ENCODE results near the gene C1orf105. TPM values are rescaled to one million over a fixed set of nuclear protein-coding genes. Genes with fewer than 3 reads are reported as not detected.

The C1orf105 gene
- total RNA-seq, 4 donors from 2014 or later, result 0.61 to 0.67 TPM; not detected in 2

DNA sequence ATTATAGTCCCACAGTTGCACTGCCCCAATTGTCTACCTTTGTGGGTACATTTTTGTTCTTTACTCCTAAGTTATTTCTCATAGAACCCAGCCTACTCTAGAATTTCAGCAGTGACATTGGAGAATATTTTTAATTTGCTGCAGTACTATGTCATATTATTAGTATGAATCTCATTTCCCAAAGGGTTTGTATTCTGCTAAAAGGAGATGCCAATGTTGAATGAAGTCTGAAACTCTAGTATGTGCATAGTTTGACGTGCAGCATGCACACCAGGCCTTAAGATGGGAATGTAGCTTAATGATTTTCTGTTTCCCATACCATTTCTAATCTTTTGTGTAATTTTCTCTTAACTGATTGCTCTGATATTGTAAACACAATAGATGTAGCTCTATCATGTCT is 10.5 kb upstream of the C1orf105 start:
- Histone ChIP-seq H3K27ac (no peak overlapping the region), H3K9me3 (no peaks in the 10 kb centered on the region), H3K36me3 (no peaks in the 10 kb centered on the region), H3K4me1 (no peaks in the 10 kb centered on the region), H3K4me3 (no peak overlapping the region), H3K27me3 (no peaks in the 10 kb centered on the region)
- ATAC-seq (no peak), DNase-seq (no peak)
- TF ChIP-seq POLR2A (IDR thresholded peaks at IDR 0.05), result no peak
- TF ChIP-seq, protein P1, sequence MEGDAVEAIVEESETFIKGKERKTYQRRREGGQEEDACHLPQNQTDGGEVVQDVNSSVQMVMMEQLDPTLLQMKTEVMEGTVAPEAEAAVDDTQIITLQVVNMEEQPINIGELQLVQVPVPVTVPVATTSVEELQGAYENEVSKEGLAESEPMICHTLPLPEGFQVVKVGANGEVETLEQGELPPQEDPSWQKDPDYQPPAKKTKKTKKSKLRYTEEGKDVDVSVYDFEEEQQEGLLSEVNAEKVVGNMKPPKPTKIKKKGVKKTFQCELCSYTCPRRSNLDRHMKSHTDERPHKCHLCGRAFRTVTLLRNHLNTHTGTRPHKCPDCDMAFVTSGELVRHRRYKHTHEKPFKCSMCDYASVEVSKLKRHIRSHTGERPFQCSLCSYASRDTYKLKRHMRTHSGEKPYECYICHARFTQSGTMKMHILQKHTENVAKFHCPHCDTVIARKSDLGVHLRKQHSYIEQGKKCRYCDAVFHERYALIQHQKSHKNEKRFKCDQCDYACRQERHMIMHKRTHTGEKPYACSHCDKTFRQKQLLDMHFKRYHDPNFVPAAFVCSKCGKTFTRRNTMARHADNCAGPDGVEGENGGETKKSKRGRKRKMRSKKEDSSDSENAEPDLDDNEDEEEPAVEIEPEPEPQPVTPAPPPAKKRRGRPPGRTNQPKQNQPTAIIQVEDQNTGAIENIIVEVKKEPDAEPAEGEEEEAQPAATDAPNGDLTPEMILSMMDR (IDR thresholded peaks at IDR 0.05 in 4 of 5, conservative IDR thresholded peaks at IDR 0.05 in 1 of 5), result no peak
- intact Hi-C loops (cut with DNase I; ENCODE audit: low total_unique reads) (no loop called here), in situ Hi-C loops (cut with MboI; ENCODE audit: low sequenced_read_pairs in 4 of 4) (loop anchor here in 2 of 4 donors (25.0 kb wide), 1 partner anchor 398 kb away; no protein-coding TSS in a partner anchor)

DNA sequence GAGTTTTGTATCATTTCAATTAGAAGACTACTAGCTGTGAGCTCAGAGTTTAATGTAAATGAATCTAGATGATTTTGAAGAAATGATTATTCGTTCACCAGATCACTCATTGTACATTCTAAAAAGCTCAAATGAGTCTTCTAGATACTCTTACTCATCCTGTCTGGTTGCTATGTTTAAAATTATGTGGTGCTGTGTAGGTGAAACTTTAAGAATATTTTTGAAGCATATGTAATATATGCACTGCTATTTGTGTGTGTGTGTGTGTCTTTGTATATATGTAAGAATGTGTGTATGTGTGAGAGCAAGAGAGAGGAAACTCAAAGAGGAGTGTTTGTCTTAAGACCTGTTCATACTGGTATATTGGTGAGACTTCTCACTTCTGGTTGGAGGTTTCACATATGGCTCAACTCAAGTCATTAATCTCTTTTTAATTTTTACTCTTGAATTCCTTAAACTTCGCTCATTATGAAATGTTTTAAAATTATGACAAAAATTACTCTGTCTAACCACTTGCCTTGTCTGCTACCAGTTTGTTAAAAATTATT is 8.6 kb upstream of the C1orf105 start:
- ATAC-seq (no peak), DNase-seq (no peak)
- Histone ChIP-seq H3K4me3 (no peak overlapping the region), H3K27ac (no peak overlapping the region), H3K9me3 (no peaks in the 10 kb centered on the region), H3K27me3 (no peaks in the 10 kb centered on the region), H3K4me1 (no peaks in the 10 kb centered on the region), H3K36me3 (no peaks in the 10 kb centered on the region)
- TF ChIP-seq POLR2A (IDR thresholded peaks at IDR 0.05), result no peak
- TF ChIP-seq, protein P1 (IDR thresholded peaks at IDR 0.05 in 4 of 5, conservative IDR thresholded peaks at IDR 0.05 in 1 of 5), result no peak
- intact Hi-C loops (cut with DNase I; ENCODE audit: low total_unique reads) (no loop called here), in situ Hi-C loops (cut with MboI; ENCODE audit: low sequenced_read_pairs in 4 of 4) (loop anchor here in 2 of 4 donors (25.0 kb wide), 1 partner anchor 400 kb away; no protein-coding TSS in a partner anchor)

DNA sequence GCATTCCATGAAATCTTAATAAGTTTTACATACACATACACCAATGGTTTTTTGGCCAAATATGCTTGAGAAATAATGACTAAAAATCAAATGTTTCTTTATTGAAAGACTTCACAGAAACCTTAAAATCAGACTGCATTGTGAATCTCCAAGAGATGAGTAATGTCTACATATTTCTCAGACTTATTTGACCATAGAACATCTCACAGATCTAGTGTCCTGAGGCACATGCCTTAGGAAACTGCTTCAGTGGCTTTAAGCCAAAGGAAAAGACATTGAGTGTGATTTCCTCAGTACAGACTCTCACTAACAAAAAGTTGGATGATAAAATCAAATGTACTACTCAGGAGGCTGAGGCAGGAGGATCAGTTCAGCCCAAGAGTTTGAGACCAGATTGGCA is 6.2 kb upstream of the C1orf105 start:
- in situ Hi-C loops (cut with MboI; ENCODE audit: low sequenced_read_pairs in 4 of 4), result loop anchor here in 2 of 4 donors (25.0 kb wide), 1 partner anchor 402 kb away; no protein-coding TSS in a partner anchor
- no peaks in the 10 kb centered on the region for H3K27me3 ChIP-seq
- ATAC-seq (no peak), DNase-seq (no peak)
- no peaks in the 10 kb centered on the region for H3K4me1 ChIP-seq
- no peaks in the 10 kb centered on the region for H3K36me3 ChIP-seq
- H3K9me3 ChIP-seq, result no peaks in the 10 kb centered on the region
- no peak for TF ChIP-seq POLR2A (IDR thresholded peaks at IDR 0.05)
- TF ChIP-seq, protein P1 (IDR thresholded peaks at IDR 0.05 in 4 of 5, conservative IDR thresholded peaks at IDR 0.05 in 1 of 5), result no peak
- no peak overlapping the region for H3K27ac ChIP-seq
- intact Hi-C loops (cut with DNase I; ENCODE audit: low total_unique reads), result no loop called here
- no peak overlapping the region for H3K4me3 ChIP-seq

DNA sequence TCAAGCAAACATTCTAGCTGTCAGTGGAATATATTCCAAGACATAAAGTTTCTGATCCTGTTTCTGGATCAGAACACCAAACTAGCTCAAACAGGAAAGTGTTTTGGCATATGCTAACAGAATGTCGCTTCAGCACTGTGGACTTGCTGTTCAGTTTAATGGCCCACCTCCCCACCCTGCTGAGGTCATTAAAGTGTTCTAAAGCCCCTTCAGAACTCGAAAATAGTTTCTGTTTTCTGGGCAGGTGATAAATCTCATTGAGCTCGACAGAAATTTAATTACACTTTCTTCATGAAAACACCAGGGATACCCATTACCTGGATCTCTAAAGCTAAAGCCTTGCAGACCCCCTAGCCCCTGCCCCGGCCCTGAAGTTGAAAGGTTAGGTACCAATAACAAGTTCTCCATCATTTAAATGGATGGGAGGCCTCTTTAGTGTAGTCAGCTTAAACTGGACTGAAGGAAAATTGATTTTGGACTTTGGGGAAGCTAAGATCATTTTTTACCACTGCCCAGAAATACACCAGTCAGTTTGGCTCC is 3.9 kb upstream of the C1orf105 start:
- in situ Hi-C loops (cut with MboI; ENCODE audit: low sequenced_read_pairs in 4 of 4), result loop anchor here in 2 of 4 donors (25.0 kb wide), 1 partner anchor 404 kb away; no protein-coding TSS in a partner anchor

More for the DNA sequence above, 3.9 kb upstream of the C1orf105 start:
- H3K4me3 ChIP-seq, result no peak overlapping the region
- intact Hi-C loops (cut with DNase I; ENCODE audit: low total_unique reads), result no loop called here
- TF ChIP-seq, protein P1 (IDR thresholded peaks at IDR 0.05 in 4 of 5, conservative IDR thresholded peaks at IDR 0.05 in 1 of 5), result no peak
- TF ChIP-seq POLR2A (IDR thresholded peaks at IDR 0.05), result no peak
- H3K36me3 ChIP-seq, result no peaks in the 10 kb centered on the region
- no peaks in the 10 kb centered on the region for H3K4me1 ChIP-seq
- H3K9me3 ChIP-seq, result no peaks in the 10 kb centered on the region
- H3K27ac ChIP-seq, result no peak overlapping the region
- no peaks in the 10 kb centered on the region for H3K27me3 ChIP-seq
- no peak for ATAC-seq
- DNase-seq, result no peak

All from gastrocnemius medialis (tissue), 4 donors.